Keratinocyte (primary cell): ENCODE measurements around the gene RPL29. TPM values are rescaled to one million over a fixed set of nuclear protein-coding genes. Genes with fewer than 3 reads are reported as not detected.

Source experiments
- DNase-seq: peaks from one replicate; pipeline ENCODE4 v3.0.0-alpha.2; 2011; ENCODE audit warnings: low read depth, missing footprints, low spot score
- FAIRE-seq: peaks from 2 replicates; lab custom pipeline; 2011; peaks lifted over from hg19 to GRCh38; lab: Jason Lieb, UNC
- H2AFZ ChIP-seq: 2 replicates; pipeline ENCODE4 v1.6.0; 2012; ENCODE audit warnings: low read length, control low read depth, inconsistent platforms; ENCODE audit not compliant: control insufficient read depth
- H3K27ac ChIP-seq: 2 replicates; pipeline ENCODE4 v1.5.1; 2011; ENCODE audit warnings: low read length; ENCODE audit not compliant: control insufficient read depth, insufficient read depth
- H3K27me3 ChIP-seq: 3 replicates; pipeline ENCODE4 v1.6.0; 2011; ENCODE audit warnings: low read length; ENCODE audit not compliant: control insufficient read depth, insufficient read depth; ENCODE audit errors: extremely low read depth
- H3K36me3 ChIP-seq, 2 experiments: 2 replicates in 1 of 2; 3 replicates in 1 of 2; pipeline ENCODE4 v1.5.1; 2011; ENCODE audit warnings: low read length in 2 of 2, mild to moderate bottlenecking in 1 of 2; ENCODE audit not compliant: control insufficient read depth in 2 of 2, insufficient read depth in 2 of 2; ENCODE audit errors: extremely low read depth in 1 of 2
- H3K4me1 ChIP-seq: 3 replicates; pipeline ENCODE4 v1.5.1; 2011; ENCODE audit warnings: low read length; ENCODE audit not compliant: control insufficient read depth, insufficient read depth; ENCODE audit errors: extremely low read depth
- H3K4me2 ChIP-seq: 3 replicates; pipeline ENCODE4 v1.6.0; 2011; ENCODE audit warnings: low read depth, low read length; ENCODE audit not compliant: control insufficient read depth, insufficient read depth; ENCODE audit errors: extremely low read depth
- H3K4me3 ChIP-seq, 3 experiments: fragments of 200-600 bp in 1 of 3; sonication (generic) in 1 of 3; 2 replicates in 2 of 3; 3 replicates in 1 of 3; pipeline ENCODE4 v1.5.1; 2011 to 2016; ENCODE audit warnings: low read length in 3 of 3, mild to moderate bottlenecking in 3 of 3, control low read depth in 2 of 3, inconsistent platforms in 1 of 3, low read depth in 1 of 3, mixed read lengths in 1 of 3, mixed run types in 1 of 3, moderate library complexity in 1 of 3; ENCODE audit not compliant: control insufficient read depth in 2 of 3, insufficient read depth in 2 of 3; ENCODE audit errors: extremely low read depth in 1 of 3
- H3K79me2 ChIP-seq: 2 replicates; pipeline ENCODE4 v1.6.0; 2012; ENCODE audit warnings: low read length; ENCODE audit not compliant: control insufficient read depth, insufficient read depth
- H3K9ac ChIP-seq: 3 replicates; pipeline ENCODE4 v1.6.0; 2011; ENCODE audit warnings: low read length; ENCODE audit not compliant: control insufficient read depth, insufficient read depth; ENCODE audit errors: extremely low read depth
- H3K9me1 ChIP-seq: 3 replicates; pipeline ENCODE4 v1.6.0; 2011; ENCODE audit warnings: low read length; ENCODE audit not compliant: control insufficient read depth, insufficient read depth; ENCODE audit errors: extremely low read depth
- H3K9me3 ChIP-seq: 2 replicates; pipeline ENCODE4 v1.5.1; 2012; ENCODE audit warnings: low read depth, low read length; ENCODE audit not compliant: control insufficient read depth
- H4K20me1 ChIP-seq: 3 replicates; pipeline ENCODE4 v1.6.0; 2011; ENCODE audit warnings: low read length; ENCODE audit not compliant: control insufficient read depth, insufficient read depth; ENCODE audit errors: extremely low read depth
- EZH2 ChIP-seq: IDR thresholded peaks from one replicate; pipeline ENCODE4 v1.6.1; 2012; ENCODE audit warnings: inconsistent platforms, mild to moderate bottlenecking, low read length, moderate library complexity
- dilution Hi-C: fragments of 300-500 bp; cut with MboI; formaldehyde crosslinking; loops from one replicate; pipeline ENCODE4 v1.7.0; 2020; ENCODE audit warnings: low sequenced_read_pairs; ENCODE audit not compliant: extremely low pct_ligation_motif_present
- polyA plus RNA-seq, 5 experiments: library from polyadenylated mRNA; depleted of rRNA in 3 of 5; stranded (reverse) in 3 of 5; stranded (forward) in 1 of 5; unstranded in 1 of 5; fragments of >200 nt; gene quantifications; 1 replicate in 1 of 5; 2 replicates in 3 of 5; 3 replicates in 1 of 5; pipeline versions ENCODE4 v1.2.1 to v1.2.3, GENCODE V29; 2011 to 2012; ENCODE audit warnings: missing spikeins in 2 of 5, low read depth in 1 of 5, low replicate concordance in 1 of 5
- TF ChIP-seq, protein P1 (sequence below), 3 experiments: IDR thresholded peaks in 1 of 3; conservative IDR thresholded peaks in 1 of 3; optimal IDR thresholded peaks in 1 of 3; 2 replicates in 2 of 3; 3 replicates in 1 of 3; pipeline versions ENCODE3 to v1.5.1; 2011; ENCODE audit warnings: low read length in 3 of 3, mild to moderate bottlenecking in 3 of 3, moderate library complexity in 2 of 3, control low read depth in 1 of 3, inconsistent platforms in 1 of 3; ENCODE audit not compliant: insufficient read depth in 2 of 3; ENCODE audit errors: extremely low read depth in 1 of 3

The RPL29 gene
- polyA plus RNA-seq, 1 donor (not counting 4 experiments of a cell fraction or from before 2014, with no cell fraction given): 1,648 TPM

GRCh38 chr3:52012699-52013098 lies 17.0 kb upstream of the RPL29 start:
- H4K20me1 ChIP-seq: no peaks in the 10 kb centered on the region
- no peak for DNase-seq

DNA sequence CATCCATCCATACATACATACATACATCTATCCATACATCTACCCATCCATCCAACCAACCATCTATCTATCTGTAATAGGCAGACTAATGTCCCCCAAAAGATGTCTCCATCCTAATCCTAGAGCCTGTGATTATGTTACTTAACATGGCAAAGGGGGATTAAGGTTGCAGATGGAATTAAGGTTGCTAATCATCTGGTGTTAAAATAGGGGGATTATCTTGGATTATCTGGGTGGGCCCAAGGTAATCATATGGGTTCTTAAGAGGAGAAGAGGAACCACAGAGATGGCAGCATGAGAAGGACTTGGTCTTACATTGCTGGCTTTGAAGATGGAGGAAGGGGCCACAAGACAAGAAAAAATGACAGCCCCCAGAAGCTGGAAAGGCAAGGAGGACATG lies 14.7 kb upstream of the RPL29 start:
- no peak for FAIRE-seq
- Histone ChIP-seq H3K79me2 (no peaks in the 10 kb centered on the region), H4K20me1 (no peaks in the 10 kb centered on the region), H3K9me1 (no peaks in the 10 kb centered on the region), H3K9me3 (no peaks in the 10 kb centered on the region), H2AFZ (no peak overlapping the region), H3K4me3 (no peak overlapping the region), H3K9ac (no peak overlapping the region), H3K27me3 (no peaks in the 10 kb centered on the region), H3K36me3 (no peaks in the 10 kb centered on the region), H3K4me1 (peaks cover 8% of the 10 kb centered on the region), H3K27ac (no peak overlapping the region), H3K4me2 (no peak overlapping the region)
- dilution Hi-C loops: no loop called here
- no peak for DNase-seq
- TF ChIP-seq, protein P1, sequence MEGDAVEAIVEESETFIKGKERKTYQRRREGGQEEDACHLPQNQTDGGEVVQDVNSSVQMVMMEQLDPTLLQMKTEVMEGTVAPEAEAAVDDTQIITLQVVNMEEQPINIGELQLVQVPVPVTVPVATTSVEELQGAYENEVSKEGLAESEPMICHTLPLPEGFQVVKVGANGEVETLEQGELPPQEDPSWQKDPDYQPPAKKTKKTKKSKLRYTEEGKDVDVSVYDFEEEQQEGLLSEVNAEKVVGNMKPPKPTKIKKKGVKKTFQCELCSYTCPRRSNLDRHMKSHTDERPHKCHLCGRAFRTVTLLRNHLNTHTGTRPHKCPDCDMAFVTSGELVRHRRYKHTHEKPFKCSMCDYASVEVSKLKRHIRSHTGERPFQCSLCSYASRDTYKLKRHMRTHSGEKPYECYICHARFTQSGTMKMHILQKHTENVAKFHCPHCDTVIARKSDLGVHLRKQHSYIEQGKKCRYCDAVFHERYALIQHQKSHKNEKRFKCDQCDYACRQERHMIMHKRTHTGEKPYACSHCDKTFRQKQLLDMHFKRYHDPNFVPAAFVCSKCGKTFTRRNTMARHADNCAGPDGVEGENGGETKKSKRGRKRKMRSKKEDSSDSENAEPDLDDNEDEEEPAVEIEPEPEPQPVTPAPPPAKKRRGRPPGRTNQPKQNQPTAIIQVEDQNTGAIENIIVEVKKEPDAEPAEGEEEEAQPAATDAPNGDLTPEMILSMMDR (optimal IDR thresholded peaks at IDR 0.05 in 1 of 3, IDR thresholded peaks at IDR 0.05 in 1 of 3, conservative IDR thresholded peaks at IDR 0.05 in 1 of 3; ENCODE audit: extremely low read depth in 1 of 3, insufficient read depth in 2 of 3, low read length in 3 of 3): no peak
- no peak for TF ChIP-seq EZH2

More at GRCh38 chr3:52012699-52013098, 17.0 kb upstream of the RPL29 start:
- dilution Hi-C loops: no loop called here
- Histone ChIP-seq H2AFZ (no peak overlapping the region), H3K9me1 (no peaks in the 10 kb centered on the region), H3K4me2 (no peak overlapping the region), H3K79me2 (no peaks in the 10 kb centered on the region), H3K36me3 (no peaks in the 10 kb centered on the region), H3K4me1 (no peaks in the 10 kb centered on the region), H3K9me3 (no peaks in the 10 kb centered on the region), H3K4me3 (no peak overlapping the region), H3K27ac (no peak overlapping the region), H3K9ac (no peak overlapping the region), H3K27me3 (no peaks in the 10 kb centered on the region)
- no peak for FAIRE-seq
- TF ChIP-seq, protein P1 (optimal IDR thresholded peaks at IDR 0.05 in 1 of 3, IDR thresholded peaks at IDR 0.05 in 1 of 3, conservative IDR thresholded peaks at IDR 0.05 in 1 of 3; ENCODE audit: extremely low read depth in 1 of 3, insufficient read depth in 2 of 3, low read length in 3 of 3): no peak
- no peak for TF ChIP-seq EZH2
